Muscle layer of colon (tissue), 2 donors: ENCODE results near the gene NARF.
"Not testable (repeated sequence)": the region's sequence is repeated elsewhere in the genome, so short reads cannot be mapped to it uniquely, and the experiment has no call there.

ENCODE experiments used
- H3K27ac ChIP-seq: one replicate; pipeline ENCODE4 v1.7.0; 2013; ENCODE audit warnings: low read depth, mild to moderate bottlenecking, low read length, moderate library complexity
- H3K27me3 ChIP-seq, 2 donors: one replicate each; pipeline ENCODE4 v1.7.0; 2013; ENCODE audit warnings: low read length in 2 of 2, mild to moderate bottlenecking in 2 of 2; ENCODE audit not compliant: insufficient read depth in 2 of 2, control insufficient read depth in 1 of 2
- H3K36me3 ChIP-seq: one replicate; pipeline ENCODE4 v1.7.0; 2013; ENCODE audit warnings: mild to moderate bottlenecking, low read length; ENCODE audit not compliant: insufficient read depth
- H3K4me1 ChIP-seq: one replicate; pipeline ENCODE4 v1.7.0; 2013; ENCODE audit warnings: mild to moderate bottlenecking, low read length; ENCODE audit not compliant: insufficient read depth
- H3K4me3 ChIP-seq, 2 donors: one replicate each; pipeline ENCODE4 v1.7.0; 2013; ENCODE audit warnings: low read length in 2 of 2, low read depth in 1 of 2, mild to moderate bottlenecking in 1 of 2, moderate library complexity in 1 of 2
- H3K9ac ChIP-seq: one replicate; pipeline ENCODE4 v1.7.0; 2013; ENCODE audit warnings: low read length
- H3K9me3 ChIP-seq: one replicate; pipeline ENCODE4 v1.7.0; 2013; ENCODE audit warnings: mild to moderate bottlenecking, low read length
- donor health status: abdominal sarcoma.
- donor health status: Adenocarcinoma of cecum.

NARF gene

DNA sequence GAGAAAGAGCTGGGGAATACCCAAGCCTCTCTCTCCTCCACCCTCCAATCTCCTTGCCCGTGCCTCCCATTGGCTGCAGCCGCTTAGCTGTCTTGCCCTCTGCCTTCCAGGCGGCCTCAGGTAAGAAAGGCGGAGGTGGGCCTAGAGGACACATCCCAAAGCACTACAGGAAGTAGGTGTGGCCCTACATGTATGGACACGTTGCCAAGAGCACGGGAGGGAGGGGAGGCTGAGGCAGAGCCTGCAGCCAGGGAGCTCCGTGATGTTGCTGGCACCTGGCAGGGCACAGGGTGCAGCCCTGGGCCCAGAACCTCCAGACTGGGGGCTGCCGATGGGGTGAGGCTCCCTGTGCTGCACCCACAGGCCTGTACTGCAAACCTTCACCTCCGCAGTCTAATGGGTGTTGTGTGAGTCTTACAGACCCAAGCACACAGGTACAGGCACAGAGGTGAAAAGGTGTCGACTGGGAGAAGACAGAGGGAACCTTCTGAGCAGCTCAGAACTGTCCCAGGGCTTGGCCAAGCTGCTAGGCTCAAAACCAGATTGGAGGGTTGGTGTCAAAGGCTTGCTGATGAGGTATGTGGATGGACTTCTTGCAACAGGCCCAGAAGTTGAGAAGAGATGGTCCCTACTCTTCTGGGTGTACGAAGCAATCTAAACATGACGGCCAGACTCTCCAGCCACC is 37.4 kb downstream of the NARF start:
- no peak overlapping the region for H3K9ac ChIP-seq
- no peaks in the 10 kb centered on the region for H3K27me3 ChIP-seq
- H3K4me1 ChIP-seq = peaks cover 7% of the 10 kb centered on the region
- peak overlapping the region in 1 of 2 donors; percentile 67 for H3K4me3 ChIP-seq
- no peak overlapping the region for H3K27ac ChIP-seq
- H3K36me3 ChIP-seq = no peaks in the 10 kb centered on the region
- no peaks in the 10 kb centered on the region for H3K9me3 ChIP-seq

DNA sequence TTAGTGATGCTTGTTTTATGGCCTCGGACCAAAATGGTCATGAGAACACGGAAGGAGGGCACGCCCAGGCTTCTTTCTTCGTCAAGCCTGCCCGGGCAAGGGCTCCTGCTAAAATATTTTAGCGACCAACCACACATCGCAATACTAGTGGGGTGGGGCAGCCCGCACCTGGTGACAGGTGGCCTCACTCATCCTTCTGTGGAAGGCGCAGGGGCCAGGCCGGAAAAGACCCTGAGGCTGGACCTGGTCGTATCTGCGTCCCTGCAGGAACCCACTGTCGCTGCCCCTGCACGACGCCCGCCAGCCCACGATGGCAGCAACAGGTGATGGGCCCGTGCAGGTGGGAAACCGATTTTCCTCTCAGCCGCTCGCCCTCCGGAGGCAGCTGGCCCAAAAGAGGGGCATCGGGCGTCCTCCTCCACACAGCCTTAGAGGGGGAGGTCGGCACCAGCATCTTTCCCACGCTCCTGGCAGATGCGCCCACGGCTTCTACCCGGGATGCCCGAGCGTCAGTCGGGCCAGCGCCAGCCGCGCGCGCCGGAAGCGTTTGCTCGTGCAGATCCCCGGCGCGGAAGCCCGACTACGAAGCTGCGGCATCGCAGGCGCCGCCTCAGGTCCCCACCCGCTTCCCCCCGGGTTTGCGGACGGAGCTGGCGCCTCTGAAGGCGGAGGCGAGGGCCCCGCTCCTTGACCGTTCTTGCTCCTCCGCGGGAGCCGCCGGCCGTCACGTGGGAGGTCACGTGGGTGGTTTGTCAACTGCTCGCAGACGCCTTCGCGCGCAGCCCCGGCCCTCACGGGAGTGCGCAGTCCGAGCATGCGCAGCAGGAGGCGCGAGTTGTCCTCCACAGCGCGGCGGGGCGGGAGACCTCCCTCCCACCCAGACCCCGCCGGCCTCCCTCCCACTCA is 38.2 kb downstream of the NARF start:
- Histone ChIP-seq H3K9ac (peak overlapping the region; percentile 33), H3K4me3 (peak overlapping the region; percentile 67 to 77), H3K27ac (peak overlapping the region; percentile 88), H3K36me3 (no peaks in the 10 kb centered on the region), H3K9me3 (no peaks in the 10 kb centered on the region), H3K27me3 (no peaks in the 10 kb centered on the region), H3K4me1 (peaks cover 7% of the 10 kb centered on the region)

DNA sequence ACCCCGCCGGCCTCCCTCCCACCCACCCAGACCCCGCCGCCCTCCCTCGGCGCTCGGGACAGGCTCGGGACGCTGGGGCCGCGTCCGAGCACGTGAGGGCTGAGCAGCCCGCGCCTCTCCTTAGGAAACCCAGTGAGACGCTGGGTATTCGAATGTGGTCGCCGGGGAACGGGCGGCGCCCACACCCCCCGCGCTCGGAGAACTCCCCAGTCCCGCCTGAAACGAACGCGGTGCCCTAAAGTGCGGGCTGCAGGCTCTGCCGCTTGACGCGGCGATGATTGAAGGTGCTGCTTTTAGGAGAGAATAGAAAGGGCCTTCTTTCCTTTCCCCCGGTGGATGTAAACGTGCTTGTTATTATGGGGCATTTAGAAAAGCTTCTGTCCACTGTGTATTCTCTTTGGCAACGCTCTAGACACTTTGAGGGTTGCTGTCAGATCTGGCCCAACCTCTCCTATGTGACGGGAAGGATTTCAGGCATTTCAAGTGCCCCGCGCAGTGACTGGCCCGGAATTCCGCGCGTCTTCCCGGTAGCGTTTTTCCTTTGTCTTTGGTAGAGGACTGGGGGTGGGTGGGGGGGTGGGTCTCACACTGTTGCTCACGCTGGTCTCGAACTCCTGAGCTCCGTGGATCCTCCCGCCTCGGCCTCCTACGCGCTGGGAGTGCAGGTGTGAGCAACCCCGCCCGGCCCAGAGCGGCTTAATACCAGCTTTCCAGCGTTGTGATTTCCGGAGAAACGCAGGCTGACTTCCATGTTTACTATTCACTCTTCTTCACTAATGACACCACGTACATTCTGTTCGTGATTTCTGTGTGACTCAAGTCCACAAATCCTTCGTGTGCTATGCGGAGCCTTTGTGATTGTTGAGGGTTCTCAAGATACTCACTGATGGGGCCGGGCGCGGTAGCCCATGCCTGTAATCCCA is 39.2 kb downstream of the NARF start:
- Histone ChIP-seq H3K27ac (peak overlapping the region; percentile 88), H3K27me3 (no peaks in the 10 kb centered on the region), H3K4me3 (peak overlapping the region; percentile 61 to 66), H3K36me3 (no peaks in the 10 kb centered on the region), H3K4me1 (peaks cover 7% of the 10 kb centered on the region), H3K9ac (peak overlapping the region; percentile 44), H3K9me3 (no peaks in the 10 kb centered on the region)

DNA sequence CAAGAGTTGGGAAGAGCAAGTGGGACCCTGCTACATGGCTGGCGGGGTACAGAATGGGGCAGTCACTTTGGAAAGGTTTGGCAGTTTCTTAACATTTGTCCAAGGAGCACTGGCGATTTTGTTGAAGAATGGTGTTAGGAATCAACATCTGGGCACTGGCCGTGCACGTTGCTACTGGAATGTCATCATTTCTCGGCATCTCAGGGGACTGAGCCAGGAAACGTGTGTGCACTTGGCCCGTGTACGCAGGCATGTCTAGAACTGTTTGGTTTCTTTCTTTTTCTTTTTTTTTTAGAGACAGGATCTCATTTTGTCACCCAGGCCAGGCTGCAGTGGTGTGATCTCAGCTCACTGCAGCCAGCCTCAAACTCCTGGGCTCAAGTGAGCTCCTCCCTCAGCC is 43.7 kb downstream of the NARF start:
- Histone ChIP-seq H3K9ac (no peak overlapping the region), H3K27me3 (no peaks in the 10 kb centered on the region), H3K27ac (no peak overlapping the region), H3K4me3 (no peak overlapping the region), H3K4me1 (no peaks in the 10 kb centered on the region), H3K9me3 (no peaks in the 10 kb centered on the region), H3K36me3 (no peaks in the 10 kb centered on the region)

DNA sequence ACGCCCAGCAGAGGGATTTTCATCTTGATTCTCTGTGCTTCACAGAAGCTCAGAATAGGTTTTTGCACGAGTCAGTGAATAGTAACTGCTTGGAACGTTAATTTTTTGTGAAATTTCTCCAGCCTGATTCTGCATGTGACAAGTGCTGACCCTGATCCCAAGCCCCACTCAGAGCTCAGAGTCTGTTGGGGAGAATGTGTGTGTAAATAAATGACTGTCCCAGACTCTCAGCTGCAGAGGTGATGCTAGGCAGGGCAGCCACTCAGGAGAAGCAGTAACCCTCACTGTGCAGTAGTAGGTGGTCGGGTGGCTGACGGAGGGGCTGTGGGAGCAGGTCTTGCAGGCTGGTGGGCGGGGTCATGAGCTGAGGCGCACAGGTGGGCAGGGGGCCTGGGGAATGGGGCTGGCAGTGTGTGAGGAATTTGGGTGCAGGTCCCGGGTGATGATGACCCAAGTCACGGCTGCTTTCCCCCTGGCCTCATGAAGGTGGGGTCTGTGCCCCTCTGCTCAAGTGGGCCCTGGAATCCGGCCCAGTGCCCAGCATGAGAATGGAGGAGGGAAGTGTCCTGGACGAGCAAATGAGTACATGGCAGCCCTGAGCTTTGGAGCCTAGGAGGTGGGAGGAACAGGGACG is 44.7 kb downstream of the NARF start:
- Histone ChIP-seq H3K9me3 (no peaks in the 10 kb centered on the region), H3K27ac (no peak overlapping the region), H3K27me3 (no peaks in the 10 kb centered on the region), H3K9ac (no peak overlapping the region), H3K4me1 (no peaks in the 10 kb centered on the region), H3K4me3 (no peak overlapping the region), H3K36me3 (no peaks in the 10 kb centered on the region)

DNA sequence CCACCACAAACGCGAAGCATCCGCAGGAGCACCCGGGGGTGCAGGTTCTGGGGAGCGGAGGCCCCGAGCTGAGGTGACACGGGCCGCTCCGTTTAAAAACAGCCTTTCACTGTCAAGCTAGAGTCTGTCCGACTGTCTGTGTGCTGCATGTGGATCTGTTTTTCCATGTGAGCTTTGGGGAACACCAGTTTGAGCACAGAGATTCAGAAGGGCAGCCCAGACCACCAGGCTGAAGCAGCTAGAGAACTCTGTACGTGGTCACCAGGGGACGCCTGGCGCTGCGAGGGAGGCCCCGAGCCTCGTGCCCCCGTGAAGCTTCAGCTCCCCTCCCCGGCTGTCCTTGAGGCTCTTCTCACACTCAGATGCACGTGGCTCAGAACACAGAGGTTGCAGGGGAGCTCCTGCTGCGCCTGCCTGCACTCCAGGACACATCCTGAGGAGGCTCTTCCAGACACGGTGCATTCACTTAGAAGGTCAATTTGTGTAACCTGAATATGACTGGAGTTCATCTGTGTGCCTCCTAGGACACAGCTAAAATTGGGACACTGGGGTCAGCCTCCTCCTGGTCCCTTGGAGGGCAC is 45.3 kb downstream of the NARF start:
- no peak overlapping the region for H3K27ac ChIP-seq
- no peaks in the 10 kb centered on the region for H3K27me3 ChIP-seq
- H3K36me3 ChIP-seq = no peaks in the 10 kb centered on the region
- no peak overlapping the region for H3K9ac ChIP-seq
- no peaks in the 10 kb centered on the region for H3K9me3 ChIP-seq
- H3K4me3 ChIP-seq = no peak overlapping the region
- H3K4me1 ChIP-seq = no peaks in the 10 kb centered on the region

DNA sequence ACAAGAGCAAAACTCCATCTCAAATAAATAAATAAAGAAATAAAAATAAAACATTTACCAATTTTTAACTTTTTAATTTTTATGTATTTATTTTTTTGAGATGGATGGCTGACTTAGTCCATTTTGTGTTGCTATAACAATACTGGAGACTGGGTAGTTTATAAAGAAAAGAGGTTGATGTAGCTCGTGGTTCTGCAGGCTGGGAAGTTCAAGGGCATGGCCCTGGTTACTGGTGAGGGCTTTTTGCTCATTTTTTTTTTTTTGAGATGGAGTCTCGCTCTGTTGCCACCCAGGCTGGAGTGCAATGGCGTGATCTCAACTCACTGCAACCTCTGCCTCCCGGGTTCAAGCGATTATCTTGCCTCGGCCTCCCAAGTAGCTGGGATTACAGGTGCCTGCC is 46.8 kb downstream of the NARF start:
- Histone ChIP-seq H3K4me1 (no peaks in the 10 kb centered on the region), H3K36me3 (no peaks in the 10 kb centered on the region), H3K27ac (no peak overlapping the region), H3K4me3 (no peak overlapping the region), H3K9ac (no peak overlapping the region), H3K9me3 (no peaks in the 10 kb centered on the region), H3K27me3 (no peaks in the 10 kb centered on the region)

DNA sequence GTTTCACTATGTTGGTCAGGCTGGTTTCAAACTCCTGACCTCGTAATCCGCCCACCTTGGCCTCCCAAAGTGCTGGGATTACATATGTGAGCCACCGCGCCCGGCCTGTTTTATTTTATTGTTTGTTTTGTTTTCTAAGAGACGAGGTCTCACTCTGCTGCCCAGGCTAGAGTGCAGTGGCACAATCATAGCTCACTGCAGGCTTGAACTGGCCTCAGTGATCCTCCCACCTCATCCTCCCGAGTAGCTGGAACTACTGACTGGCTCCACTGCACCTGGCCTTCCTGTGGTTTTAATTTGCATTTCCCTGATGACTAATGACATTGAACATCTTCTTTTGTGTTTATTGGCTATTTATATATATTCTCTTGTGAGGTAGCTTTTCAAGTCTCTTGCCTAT is 47.9 kb downstream of the NARF start:
- not testable (repeated sequence) for H3K36me3 ChIP-seq, H3K9ac ChIP-seq, H3K27ac ChIP-seq, H3K4me3 ChIP-seq, H3K4me1 ChIP-seq, H3K27me3 ChIP-seq, H3K9me3 ChIP-seq

DNA sequence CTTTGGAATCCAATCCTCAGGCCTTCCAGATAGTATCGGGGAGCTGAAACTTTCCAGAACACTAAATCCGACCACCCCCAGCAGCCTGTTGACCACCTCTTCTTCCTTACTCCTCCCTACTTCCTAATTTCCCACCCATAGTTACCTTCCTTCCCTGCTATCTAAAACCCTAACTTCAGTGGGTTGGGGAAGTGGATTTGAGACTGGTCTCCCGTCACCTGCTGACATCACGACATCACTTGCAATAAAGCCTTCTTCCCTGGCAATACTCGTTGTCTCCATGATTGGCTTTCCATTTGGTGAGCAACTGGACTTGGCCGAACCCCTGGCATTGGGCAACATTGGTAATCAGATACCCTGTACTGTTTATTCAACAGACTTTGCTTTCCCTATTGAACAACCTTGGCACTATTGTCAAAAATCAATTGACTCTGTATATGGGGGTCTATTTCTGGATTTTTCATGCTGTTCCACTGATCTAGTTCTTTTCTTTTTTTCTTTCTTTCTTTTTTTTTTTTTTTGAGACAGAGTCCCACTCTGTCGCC is 49.2 kb downstream of the NARF start:
- no peak overlapping the region for H3K9ac ChIP-seq
- H3K4me1 ChIP-seq = no peaks in the 10 kb centered on the region
- no peaks in the 10 kb centered on the region for H3K9me3 ChIP-seq
- H3K4me3 ChIP-seq = no peak overlapping the region
- H3K27me3 ChIP-seq = no peaks in the 10 kb centered on the region
- H3K27ac ChIP-seq = no peak overlapping the region
- no peaks in the 10 kb centered on the region for H3K36me3 ChIP-seq

DNA sequence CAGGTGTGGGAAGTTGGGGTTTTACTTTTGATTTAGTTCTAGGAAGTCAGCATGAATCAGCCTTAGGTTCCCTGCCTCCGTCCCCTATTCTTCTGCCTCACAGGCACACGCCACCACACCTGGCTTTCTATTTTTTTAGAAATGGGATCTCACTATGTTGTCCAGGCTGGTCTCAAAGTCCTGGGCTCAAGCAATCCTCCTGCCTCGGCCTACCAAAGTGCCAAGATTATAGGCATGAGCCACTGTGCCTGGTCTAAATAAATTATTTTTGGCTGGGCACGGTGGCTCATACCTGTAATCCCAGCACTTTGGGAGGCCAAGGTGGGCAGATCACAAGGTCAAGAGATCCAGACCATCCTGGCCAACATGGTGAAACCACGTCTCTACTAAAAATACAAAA is 53.1 kb downstream of the NARF start:
- H3K9ac ChIP-seq, H3K9me3 ChIP-seq, H3K4me3 ChIP-seq, H3K27ac ChIP-seq, H3K27me3 ChIP-seq, H3K36me3 ChIP-seq, H3K4me1 ChIP-seq: not testable (repeated sequence)
